PC-9 (cell line): Measurements from ENCODE around the gene FAM120C. TPM values are rescaled to one million over a fixed set of nuclear protein-coding genes. Genes with fewer than 3 reads are reported as not detected.

Experiments
- BruUV-seq: library from RNA; stranded (reverse); fragments of 400-500 nt; replicated peaks from 2 replicates; lab custom pipeline; 2021; lab: Mats Ljungman, UMichigan
- CTCF ChIA-PET: fragments of 300-600 bp; sonication (Branson Sonifier 250); formaldehyde crosslinking; loops from one replicate; lab custom pipeline; 2022; ENCODE audit warnings: antibody characterized with exemption; lab: Charles Lee
- POLR2A ChIA-PET: fragments of 300-600 bp; sonication (Branson Sonifier 250); formaldehyde crosslinking; loops from one replicate; lab custom pipeline; 2022; ENCODE audit warnings: antibody characterized with exemption; ENCODE audit not compliant: unreplicated experiment; lab: Charles Lee
- DNase-seq, 2 experiments: peaks; one replicate each; pipeline versions ENCODE4 v3.0.0 to v3.0.0-alpha.2; 2015 to 2022; ENCODE audit warnings: mixed read lengths in 1 of 2
- H2AFZ ChIP-seq: fragments of 200-600 bp; sonication (generic); 2 replicates; pipeline ENCODE4 v1.8.1; 2017; ENCODE audit warnings: antibody characterized with exemption
- H3F3A ChIP-seq: fragments of 200-600 bp; sonication (generic); 2 replicates; pipeline ENCODE4 v1.8.1; 2017; ENCODE audit warnings: antibody characterized with exemption, mild to moderate bottlenecking, low read depth; ENCODE audit not compliant: insufficient read depth
- H3K27ac ChIP-seq: fragments of 200-600 bp; sonication (generic); 2 replicates; pipeline ENCODE4 v1.6.1; 2016; ENCODE audit warnings: mixed run types
- H3K27me3 ChIP-seq: fragments of 200-600 bp; sonication (generic); 2 replicates; pipeline ENCODE4 v1.6.1; 2016; ENCODE audit warnings: low read depth, mixed run types; ENCODE audit not compliant: insufficient read depth
- H3K36me3 ChIP-seq: fragments of 200-600 bp; sonication (generic); 2 replicates; pipeline ENCODE4 v1.6.1; 2016; ENCODE audit warnings: low read depth, mixed run types
- H3K4me1 ChIP-seq: fragments of 200-600 bp; sonication (generic); replicated peaks from 2 replicates; pipeline ENCODE4 v1.6.1; 2016; ENCODE audit warnings: mixed run types; ENCODE audit not compliant: insufficient read depth
- H3K4me2 ChIP-seq: fragments of 200-600 bp; sonication (generic); 2 replicates; pipeline ENCODE4 v1.6.1; 2017; ENCODE audit warnings: mixed run types
- H3K4me3 ChIP-seq: fragments of 200-600 bp; sonication (generic); 2 replicates; pipeline ENCODE4 v1.6.1; 2016; ENCODE audit warnings: mixed run types
- H3K79me2 ChIP-seq: fragments of 200-600 bp; sonication (generic); 2 replicates; pipeline ENCODE4 v1.6.1; 2017; ENCODE audit warnings: low read depth, mixed run types
- H3K9me2 ChIP-seq: fragments of 200-600 bp; sonication (generic); 2 replicates; pipeline ENCODE4 v1.8.1; 2017; ENCODE audit warnings: mild to moderate bottlenecking; ENCODE audit not compliant: insufficient read depth
- H3K9me3 ChIP-seq: fragments of 200-600 bp; sonication (generic); 2 replicates; pipeline ENCODE4 v1.8.1; 2016; ENCODE audit warnings: low read depth; ENCODE audit not compliant: insufficient read depth
- H4K20me1 ChIP-seq: fragments of 200-600 bp; sonication (generic); 2 replicates; pipeline ENCODE4 v1.8.1; 2017; ENCODE audit not compliant: insufficient read depth
- EZH2 ChIP-seq: fragments of 200-600 bp; sonication (generic); IDR thresholded peaks from 2 replicates; pipeline ENCODE4 v1.8.0; 2017; ENCODE audit warnings: antibody characterized with exemption, low read depth
- intact Hi-C: fragments of 100-400 bp; cut with micrococcal nuclease; formaldehyde crosslinking; loops from one replicate; pipeline ENCODE4 v1.10.0; 2022; ENCODE audit not compliant: unreplicated experiment
- total RNA-seq: library from RNA; stranded (reverse); gene quantifications from 2 replicates; pipeline ENCODE4 v1.2.3, GENCODE V29; 2021
- TF ChIP-seq, protein P1 (sequence below): fragments of 200-600 bp; sonication (generic); conservative IDR thresholded peaks from 2 replicates; pipeline ENCODE4 v1.6.1; 2017; ENCODE audit warnings: mixed run types, antibody characterized with exemption, mild to moderate bottlenecking, moderate library complexity

The FAM120C gene
- total RNA-seq, 1 experiment from 2014 or later, result 21.6 TPM

DNA sequence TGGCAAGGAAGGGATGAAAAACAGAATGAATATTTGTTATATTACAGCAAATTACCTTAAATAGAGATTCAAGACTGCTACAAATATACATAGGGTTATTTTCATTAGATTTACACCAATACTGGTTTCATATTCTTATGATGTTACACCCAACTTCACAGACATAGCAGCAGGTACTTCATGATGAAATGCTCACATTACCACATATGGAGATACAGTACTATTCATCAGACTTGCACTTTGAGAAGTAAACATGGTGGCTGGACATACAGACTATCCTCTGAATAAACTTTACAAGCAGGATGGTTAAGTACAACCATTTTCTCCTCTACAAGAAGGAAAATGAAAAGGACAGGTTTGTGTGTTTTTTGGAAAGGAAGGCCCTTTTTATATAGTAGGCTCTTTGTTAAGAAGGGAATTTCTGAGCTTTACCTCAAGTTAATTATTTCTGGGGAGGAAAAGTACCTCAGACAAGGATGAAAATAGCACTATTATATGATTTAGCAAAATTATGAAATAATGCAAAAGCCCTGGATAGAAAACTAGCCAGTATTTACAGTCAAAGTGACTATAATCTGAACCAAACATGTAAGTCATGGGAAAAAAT, 12.0 kb upstream of the FAM120C start:
- no peak for DNase-seq
- Histone ChIP-seq H3K27me3 (no peaks in the 10 kb centered on the region), H3K9me2 (no peaks in the 10 kb centered on the region), H3K27ac (no peak overlapping the region), H2AFZ (no peak overlapping the region), H4K20me1 (no peaks in the 10 kb centered on the region), H3F3A (no peaks in the 10 kb centered on the region), H3K9me3 (no peaks in the 10 kb centered on the region), H3K36me3 (no peaks in the 10 kb centered on the region), H3K4me1 (no peaks in the 10 kb centered on the region), H3K4me2 (no peak overlapping the region), H3K79me2 (no peaks in the 10 kb centered on the region), H3K4me3 (no peak overlapping the region)
- CTCF ChIA-PET, result no interaction called here
- no peak for TF ChIP-seq EZH2
- TF ChIP-seq, protein P1, sequence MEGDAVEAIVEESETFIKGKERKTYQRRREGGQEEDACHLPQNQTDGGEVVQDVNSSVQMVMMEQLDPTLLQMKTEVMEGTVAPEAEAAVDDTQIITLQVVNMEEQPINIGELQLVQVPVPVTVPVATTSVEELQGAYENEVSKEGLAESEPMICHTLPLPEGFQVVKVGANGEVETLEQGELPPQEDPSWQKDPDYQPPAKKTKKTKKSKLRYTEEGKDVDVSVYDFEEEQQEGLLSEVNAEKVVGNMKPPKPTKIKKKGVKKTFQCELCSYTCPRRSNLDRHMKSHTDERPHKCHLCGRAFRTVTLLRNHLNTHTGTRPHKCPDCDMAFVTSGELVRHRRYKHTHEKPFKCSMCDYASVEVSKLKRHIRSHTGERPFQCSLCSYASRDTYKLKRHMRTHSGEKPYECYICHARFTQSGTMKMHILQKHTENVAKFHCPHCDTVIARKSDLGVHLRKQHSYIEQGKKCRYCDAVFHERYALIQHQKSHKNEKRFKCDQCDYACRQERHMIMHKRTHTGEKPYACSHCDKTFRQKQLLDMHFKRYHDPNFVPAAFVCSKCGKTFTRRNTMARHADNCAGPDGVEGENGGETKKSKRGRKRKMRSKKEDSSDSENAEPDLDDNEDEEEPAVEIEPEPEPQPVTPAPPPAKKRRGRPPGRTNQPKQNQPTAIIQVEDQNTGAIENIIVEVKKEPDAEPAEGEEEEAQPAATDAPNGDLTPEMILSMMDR, result no peak
- POLR2A ChIA-PET, result no interaction called here
- no TSS peak for BruUV-seq
- intact Hi-C loops, result no loop called here

- TF ChIP-seq, protein P1, result no peak
- no peak for TF ChIP-seq EZH2
- intact Hi-C loops, result no loop called here
- CTCF ChIA-PET, result no interaction called here
- Histone ChIP-seq H3K9me2 (no peaks in the 10 kb centered on the region), H3K9me3 (no peaks in the 10 kb centered on the region), H2AFZ (no peak overlapping the region), H3K4me2 (no peak overlapping the region), H3K79me2 (no peaks in the 10 kb centered on the region), H4K20me1 (no peaks in the 10 kb centered on the region), H3K4me1 (no peaks in the 10 kb centered on the region), H3K4me3 (no peak overlapping the region), H3F3A (no peaks in the 10 kb centered on the region), H3K27ac (no peak overlapping the region), H3K36me3 (no peaks in the 10 kb centered on the region), H3K27me3 (no peaks in the 10 kb centered on the region)
- POLR2A ChIA-PET, result no interaction called here
- DNase-seq, result no peak
- no TSS peak for BruUV-seq
These were observed 10.2 kb upstream of the FAM120C start for GRCh38 chrX:54193085-54193821.

GRCh38 chrX:54184474-54184873, 1.4 kb upstream of the FAM120C start:
- Histone ChIP-seq H4K20me1 (no peaks in the 10 kb centered on the region), H2AFZ (no peak overlapping the region), H3K27me3 (no peaks in the 10 kb centered on the region), H3F3A (no peaks in the 10 kb centered on the region; the same call in 1 of the 2 replicates), H3K4me1 (peaks cover 26% of the 10 kb centered on the region), H3K4me2 (no peak overlapping the region), H3K9me3 (no peaks in the 10 kb centered on the region), H3K9me2 (no peaks in the 10 kb centered on the region), H3K36me3 (0 out of 2 replicates have a peak, but pooled peaks cover 3% of the 10 kb centered on the region), H3K4me3 (no peak overlapping the region), H3K27ac (no peak overlapping the region), H3K79me2 (peaks cover 37% of the 10 kb centered on the region)
- DNase-seq, result no peak
- TF ChIP-seq, protein P1, result no peak
- no peak for TF ChIP-seq EZH2
- intact Hi-C loops, result loop anchor here (5.0 to 10.0 kb wide), 3 partner anchors 450 to 823 kb away; no protein-coding TSS in a partner anchor
- POLR2A ChIA-PET, result no interaction called here
- CTCF ChIA-PET, result no interaction called here
- no TSS peak for BruUV-seq
